OCI-LY1 (cell line): ENCODE results near the gene ENTREP3.

Source experiments
- H2AFZ ChIP-seq: fragments of 200-600 bp; sonication (generic), shearing (Covaris generic); 2 replicates; pipeline ENCODE4 v1.6.0; 2014; ENCODE audit warnings: antibody characterized with exemption, mild to moderate bottlenecking, low read length
- H3F3A ChIP-seq: fragments of 200-600 bp; sonication (generic), shearing (Covaris generic); 2 replicates; pipeline ENCODE4 v1.6.0; 2014; ENCODE audit warnings: mild to moderate bottlenecking, antibody characterized with exemption, low read length, moderate library complexity; ENCODE audit not compliant: insufficient read depth
- H3K27ac ChIP-seq: fragments of 200-600 bp; sonication (generic); 2 replicates; pipeline ENCODE4 v1.5.1; 2014; ENCODE audit warnings: low read length, mixed run types, mild to moderate bottlenecking, low read depth; ENCODE audit not compliant: poor library complexity, severe bottlenecking
- H3K27me3 ChIP-seq: fragments of 200-600 bp; sonication (generic); 2 replicates; pipeline ENCODE4 v1.6.0; 2014; ENCODE audit warnings: antibody characterized with exemption, mild to moderate bottlenecking, low read length, moderate library complexity; ENCODE audit not compliant: insufficient read depth
- H3K36me3 ChIP-seq: fragments of 200-600 bp; sonication (generic); 2 replicates; pipeline ENCODE4 v1.6.1; 2014; ENCODE audit warnings: mild to moderate bottlenecking, antibody characterized with exemption, low read length, moderate library complexity, mixed read lengths; ENCODE audit not compliant: insufficient read depth
- H3K4me1 ChIP-seq: fragments of 200-600 bp; sonication (generic); 2 replicates; pipeline ENCODE4 v1.5.1; 2014; ENCODE audit warnings: mild to moderate bottlenecking, low read length, moderate library complexity; ENCODE audit not compliant: insufficient read depth, severe bottlenecking
- H3K4me2 ChIP-seq: fragments of 200-600 bp; sonication (generic), shearing (Covaris generic); 2 replicates; pipeline ENCODE4 v1.6.1; 2014; ENCODE audit warnings: low read length
- H3K4me3 ChIP-seq: fragments of 200-600 bp; sonication (generic); 2 replicates; pipeline ENCODE4 v1.5.1; 2014; ENCODE audit warnings: low read length, low read depth, mild to moderate bottlenecking, mixed read lengths; ENCODE audit not compliant: poor library complexity, severe bottlenecking
- H3K79me2 ChIP-seq: fragments of 200-600 bp; shearing (Covaris generic); 2 replicates; pipeline ENCODE4 v1.6.1; 2016; ENCODE audit warnings: mixed run types, low read length, mixed read lengths; ENCODE audit not compliant: insufficient read depth
- H3K9ac ChIP-seq: fragments of 200-600 bp; sonication (generic), shearing (Covaris generic); 2 replicates; pipeline ENCODE4 v1.6.1; 2014; ENCODE audit warnings: mild to moderate bottlenecking, low read length, mixed read lengths
- H3K9me2 ChIP-seq: fragments of 200-600 bp; sonication (generic), shearing (Covaris generic); 2 replicates; pipeline ENCODE4 v1.6.1; 2014; ENCODE audit warnings: low read depth, mild to moderate bottlenecking, low read length, mixed read lengths
- H3K9me3 ChIP-seq: fragments of 200-600 bp; shearing (Covaris generic); 2 replicates; pipeline ENCODE4 v1.6.1; 2014; ENCODE audit warnings: low read length, mixed read lengths
- H4K20me1 ChIP-seq: fragments of 200-600 bp; sonication (generic), shearing (Covaris generic); 2 replicates; pipeline ENCODE4 v1.6.0; 2016; ENCODE audit warnings: mild to moderate bottlenecking, low read length; ENCODE audit not compliant: insufficient read depth
- EZH2 ChIP-seq: fragments of 200-600 bp; sonication (generic), shearing (Covaris generic); IDR thresholded peaks from 2 replicates; pipeline ENCODE4 v1.8.0; 2017; ENCODE audit warnings: borderline replicate concordance, mixed run types, mild to moderate bottlenecking, antibody characterized with exemption, low read length, moderate library complexity, mixed read lengths
- TF ChIP-seq, protein P1 (sequence below): fragments of 200-600 bp; sonication (generic), shearing (Covaris generic); IDR thresholded peaks from 2 replicates; pipeline ENCODE4 v1.5.1; 2017; ENCODE audit warnings: mild to moderate bottlenecking, antibody characterized with exemption, low read length, moderate library complexity, mixed read lengths

Gene ENTREP3

DNA sequence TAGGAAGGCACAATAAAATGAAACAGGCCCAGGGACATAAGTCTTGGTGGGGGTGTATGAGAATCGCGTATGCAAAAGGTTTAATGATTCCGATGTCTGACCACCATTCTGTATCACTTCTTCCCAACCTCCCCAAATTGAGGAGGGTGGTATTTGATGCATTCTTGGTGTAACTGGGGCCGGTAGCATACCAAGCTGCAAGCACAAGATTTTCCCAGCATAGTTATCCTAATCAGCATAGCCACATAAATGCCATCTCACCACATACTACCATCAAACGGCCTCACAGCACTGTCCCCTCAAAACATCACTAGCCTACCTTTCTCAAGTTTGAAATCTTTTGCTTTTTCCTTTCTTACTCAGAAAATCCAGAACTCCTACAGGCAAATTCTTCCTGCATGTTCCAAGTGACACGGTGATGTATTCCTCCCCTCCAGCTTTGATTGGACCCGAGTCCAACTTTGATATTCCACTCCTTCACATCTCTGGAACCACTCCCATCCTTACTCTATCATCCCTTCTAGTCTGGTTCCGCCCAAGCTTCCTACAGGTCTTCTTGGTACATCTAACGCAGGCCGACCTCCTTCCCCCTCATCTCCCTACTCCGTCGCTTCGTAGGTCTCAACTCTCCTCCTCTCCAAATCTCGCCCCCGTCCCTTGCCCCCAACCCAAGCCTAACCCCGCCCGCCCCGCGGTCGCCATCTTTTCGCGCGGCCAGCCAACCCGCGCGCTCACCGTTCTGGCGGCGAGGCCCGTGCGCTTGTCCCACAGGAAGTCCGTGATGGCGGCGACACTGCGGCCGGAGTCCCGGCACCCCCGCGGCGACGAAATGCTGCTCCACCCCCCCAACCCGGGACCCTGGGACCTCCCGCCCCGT lies 17.4 kb upstream of the ENTREP3 start:
- peak overlapping the region; percentile 97 for H3K4me3 ChIP-seq
- peak overlapping the region; percentile 53 for H3K27ac ChIP-seq
- no peak overlapping the region for H2AFZ ChIP-seq
- no peaks in the 10 kb centered on the region for H3F3A ChIP-seq
- no peaks in the 10 kb centered on the region for H3K27me3 ChIP-seq
- H4K20me1 ChIP-seq = no peaks in the 10 kb centered on the region
- H3K79me2 ChIP-seq = peaks cover 17% of the 10 kb centered on the region
- H3K36me3 ChIP-seq = peaks cover 46% of the 10 kb centered on the region
- no peaks in the 10 kb centered on the region for H3K9me3 ChIP-seq
- H3K4me2 ChIP-seq = peak overlapping the region; percentile 100
- H3K9ac ChIP-seq = peak overlapping the region; percentile 97
- H3K9me2 ChIP-seq = no peaks in the 10 kb centered on the region
- TF ChIP-seq EZH2 = no peak
- TF ChIP-seq, protein P1, sequence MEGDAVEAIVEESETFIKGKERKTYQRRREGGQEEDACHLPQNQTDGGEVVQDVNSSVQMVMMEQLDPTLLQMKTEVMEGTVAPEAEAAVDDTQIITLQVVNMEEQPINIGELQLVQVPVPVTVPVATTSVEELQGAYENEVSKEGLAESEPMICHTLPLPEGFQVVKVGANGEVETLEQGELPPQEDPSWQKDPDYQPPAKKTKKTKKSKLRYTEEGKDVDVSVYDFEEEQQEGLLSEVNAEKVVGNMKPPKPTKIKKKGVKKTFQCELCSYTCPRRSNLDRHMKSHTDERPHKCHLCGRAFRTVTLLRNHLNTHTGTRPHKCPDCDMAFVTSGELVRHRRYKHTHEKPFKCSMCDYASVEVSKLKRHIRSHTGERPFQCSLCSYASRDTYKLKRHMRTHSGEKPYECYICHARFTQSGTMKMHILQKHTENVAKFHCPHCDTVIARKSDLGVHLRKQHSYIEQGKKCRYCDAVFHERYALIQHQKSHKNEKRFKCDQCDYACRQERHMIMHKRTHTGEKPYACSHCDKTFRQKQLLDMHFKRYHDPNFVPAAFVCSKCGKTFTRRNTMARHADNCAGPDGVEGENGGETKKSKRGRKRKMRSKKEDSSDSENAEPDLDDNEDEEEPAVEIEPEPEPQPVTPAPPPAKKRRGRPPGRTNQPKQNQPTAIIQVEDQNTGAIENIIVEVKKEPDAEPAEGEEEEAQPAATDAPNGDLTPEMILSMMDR = no peak
- peaks cover 30% of the 10 kb centered on the region for H3K4me1 ChIP-seq

DNA sequence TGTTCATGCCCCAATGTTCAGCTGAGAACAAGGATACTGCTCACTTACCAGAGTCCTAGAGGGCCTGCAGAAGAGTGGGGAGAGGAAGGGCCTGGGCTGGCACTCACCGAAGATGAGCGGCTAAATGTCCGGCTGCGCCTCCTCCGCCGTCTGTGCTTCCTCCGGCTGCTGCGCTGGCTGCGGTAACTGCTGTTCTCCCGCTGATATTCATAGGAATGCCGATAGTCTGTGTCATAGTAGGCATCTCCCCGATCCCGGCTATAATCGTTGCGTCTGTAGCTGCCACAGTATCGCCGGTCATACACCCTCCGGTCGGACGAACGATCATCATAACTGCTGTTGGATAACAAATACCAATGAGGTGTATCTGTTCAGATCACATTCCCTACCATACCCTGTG lies 14.1 kb upstream of the ENTREP3 start:
- H2AFZ ChIP-seq = no peak overlapping the region
- TF ChIP-seq, protein P1 = no peak
- TF ChIP-seq EZH2 = no peak
- H3K27ac ChIP-seq = no peak overlapping the region
- no peaks in the 10 kb centered on the region for H3K27me3 ChIP-seq
- no peak overlapping the region for H3K4me3 ChIP-seq
- H3F3A ChIP-seq = peaks cover 3% of the 10 kb centered on the region
- peaks cover 19% of the 10 kb centered on the region for H3K4me1 ChIP-seq
- peaks cover 17% of the 10 kb centered on the region for H3K79me2 ChIP-seq
- no peak overlapping the region for H3K9ac ChIP-seq
- H3K9me2 ChIP-seq = no peaks in the 10 kb centered on the region
- H4K20me1 ChIP-seq = no peaks in the 10 kb centered on the region
- no peak overlapping the region for H3K4me2 ChIP-seq
- H3K36me3 ChIP-seq = peaks cover 77% of the 10 kb centered on the region
- no peaks in the 10 kb centered on the region for H3K9me3 ChIP-seq

DNA sequence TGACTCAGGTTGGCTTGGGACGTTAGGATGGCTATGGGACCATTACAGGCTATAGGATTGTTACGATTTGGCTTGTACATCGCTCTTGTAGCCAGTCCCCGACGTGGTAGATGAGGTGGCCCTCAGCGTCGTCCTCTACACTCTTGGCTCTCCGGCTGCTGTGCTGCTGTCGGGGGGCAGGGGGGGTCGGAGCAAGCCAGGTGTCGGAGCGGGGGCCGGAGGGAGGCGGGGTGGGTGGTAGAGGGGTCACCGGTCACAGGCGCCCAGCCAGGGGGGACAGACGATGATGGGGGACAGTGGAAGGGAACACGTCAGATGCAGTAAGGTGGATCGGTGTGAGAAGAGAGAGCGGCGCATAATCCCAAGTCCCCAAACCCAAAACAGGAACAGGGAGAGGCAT lies 13.3 kb upstream of the ENTREP3 start:
- H3K36me3 ChIP-seq = peaks cover 84% of the 10 kb centered on the region
- peaks cover 8% of the 10 kb centered on the region for H3F3A ChIP-seq

More for the DNA sequence above, 13.3 kb upstream of the ENTREP3 start:
- peaks cover 13% of the 10 kb centered on the region for H3K4me1 ChIP-seq
- H4K20me1 ChIP-seq = no peaks in the 10 kb centered on the region
- H3K4me2 ChIP-seq = no peak overlapping the region
- H2AFZ ChIP-seq = no peak overlapping the region
- no peaks in the 10 kb centered on the region for H3K9me2 ChIP-seq
- H3K4me3 ChIP-seq = no peak overlapping the region
- no peak overlapping the region for H3K27ac ChIP-seq
- H3K9me3 ChIP-seq = no peaks in the 10 kb centered on the region
- no peaks in the 10 kb centered on the region for H3K27me3 ChIP-seq
- H3K9ac ChIP-seq = no peak overlapping the region
- TF ChIP-seq EZH2 = no peak
- TF ChIP-seq, protein P1 = no peak
- peaks cover 14% of the 10 kb centered on the region for H3K79me2 ChIP-seq
